GM12878 (cell line): Measurements from ENCODE around the gene CACNA1I. TPM values are rescaled to one million over a fixed set of nuclear protein-coding genes. Genes with fewer than 3 reads are reported as not detected.
A peak's percentile ranks its signal among the peaks of the same experiment; 100 is the strongest.

Experiments
- ATAC-seq: fragments of 200-7000 bp; cut with Tn5 transposase; 3 replicates; pipeline ENCODE4 v1.9.1; 2020; ENCODE audit warnings: mild to moderate bottlenecking, moderate library complexity
- BruUV-seq: library from RNA; stranded (reverse); fragments of 400-500 nt; replicated peaks from 2 replicates; lab custom pipeline; 2021; lab: Mats Ljungman, UMichigan
- CTCF ChIA-PET: fragments of 300-600 bp; sonication (Branson Sonifier 250); formaldehyde crosslinking; extraction: SDS; loops from one replicate; lab custom pipeline; 2021; ENCODE audit warnings: inconsistent platforms; lab: Yijun Ruan, JAX
- POLR2A ChIA-PET: fragments of 350-600 bp; formaldehyde crosslinking; extraction: SDS; loops from one replicate; lab custom pipeline; 2021; ENCODE audit warnings: inconsistent platforms; lab: Charles Lee
- RAD21 ChIA-PET: fragments of 300-600 bp; sonication (Branson Sonifier 250); formaldehyde crosslinking; loops from one replicate; lab custom pipeline; 2023; ENCODE audit warnings: antibody characterized with exemption; ENCODE audit not compliant: unreplicated experiment; lab: Charles Lee
- SMC1A ChIA-PET: fragments of 300-600 bp; sonication (Branson Sonifier 250); formaldehyde crosslinking; loops from one replicate; lab custom pipeline; 2023; ENCODE audit not compliant: unreplicated experiment, uncharacterized antibody; lab: Charles Lee
- DNase-seq: peaks from one replicate; pipeline ENCODE4 v3.0.0-alpha.2; 2011; ENCODE audit warnings: low read depth, low spot score
- FAIRE-seq: peaks from 3 replicates; lab custom pipeline; 2011; peaks lifted over from hg19 to GRCh38; lab: Jason Lieb, UNC
- H2AFZ ChIP-seq: 2 replicates; pipeline ENCODE4 v1.6.0; 2011; ENCODE audit warnings: low read depth, low read length, control low read depth; ENCODE audit not compliant: control insufficient read depth
- H3K27ac ChIP-seq: 2 replicates; pipeline ENCODE4 v1.5.1; 2011; ENCODE audit warnings: control low read depth; ENCODE audit not compliant: control insufficient read depth, insufficient read depth
- H3K27me3 ChIP-seq, 2 experiments: replicated peaks in 1 of 2; 2 replicates each; pipeline versions ENCODE4 v1.6.0 to v1.6.1; 2011; ENCODE audit warnings: low read length in 1 of 2; ENCODE audit not compliant: control insufficient read depth in 2 of 2, insufficient read depth in 2 of 2
- H3K36me3 ChIP-seq, 2 experiments: 2 replicates each; pipeline ENCODE4 v1.5.1; 2011; ENCODE audit warnings: low read length in 1 of 2; ENCODE audit not compliant: control insufficient read depth in 2 of 2, insufficient read depth in 2 of 2
- H3K4me1 ChIP-seq: 2 replicates; pipeline ENCODE4 v1.6.1; 2011; ENCODE audit warnings: mild to moderate bottlenecking, low read length, moderate library complexity, mixed read lengths; ENCODE audit not compliant: control insufficient read depth, insufficient read depth
- H3K4me2 ChIP-seq: 2 replicates; pipeline ENCODE4 v1.6.0; 2011; ENCODE audit warnings: control low read depth; ENCODE audit not compliant: control insufficient read depth, insufficient read depth
- H3K4me3 ChIP-seq: fragments of 200-600 bp; sonication (generic); 2 replicates; pipeline ENCODE4 v1.5.1; 2016
- H3K79me2 ChIP-seq: 2 replicates; pipeline ENCODE4 v1.6.0; 2011; ENCODE audit warnings: low read length; ENCODE audit not compliant: control insufficient read depth, insufficient read depth
- H3K9ac ChIP-seq: 2 replicates; pipeline ENCODE4 v1.8.0; 2011; ENCODE audit warnings: low read length, control low read depth, mixed read lengths; ENCODE audit not compliant: control insufficient read depth, insufficient read depth
- H3K9me3 ChIP-seq: replicated peaks from 3 replicates; pipeline ENCODE4 v1.5.1; 2011; ENCODE audit warnings: mild to moderate bottlenecking, low read length; ENCODE audit not compliant: control insufficient read depth, insufficient read depth
- H4K20me1 ChIP-seq: 2 replicates; pipeline ENCODE4 v1.6.0; 2011; ENCODE audit not compliant: control insufficient read depth, insufficient read depth
- CHD4 ChIP-seq: fragments of 200-600 bp; sonication (generic); IDR thresholded peaks from 2 replicates; pipeline ENCODE4 v1.6.1; 2016; ENCODE audit warnings: mild to moderate bottlenecking
- DPF2 ChIP-seq: fragments of 450-650 bp; IDR thresholded peaks from 2 replicates; pipeline ENCODE4 v1.6.1; 2017; ENCODE audit warnings: mild to moderate bottlenecking
- ETV6 ChIP-seq, 2 experiments: fragments of 450-650 bp in 1 of 2; IDR thresholded peaks in 1 of 2; conservative IDR thresholded peaks in 1 of 2; 2 replicates each; pipeline ENCODE4 v1.6.1; 2014; ENCODE audit warnings: antibody characterized with exemption in 1 of 2, borderline replicate concordance in 1 of 2, low read depth in 1 of 2, mild to moderate bottlenecking in 1 of 2, moderate library complexity in 1 of 2
- IKZF1 ChIP-seq: fragments of 450-650 bp; conservative IDR thresholded peaks from 2 replicates; pipeline ENCODE4 v1.6.1; 2017; ENCODE audit warnings: antibody characterized with exemption, mild to moderate bottlenecking
- MTA3 ChIP-seq: IDR thresholded peaks from 2 replicates; pipeline ENCODE4 v1.6.1; 2012; ENCODE audit warnings: low read length, inconsistent platforms, borderline replicate concordance
- NR2F1 ChIP-seq: fragments of 450-650 bp; conservative IDR thresholded peaks from 2 replicates; pipeline ENCODE4 v1.6.1; 2017; ENCODE audit warnings: mild to moderate bottlenecking
- SUZ12 ChIP-seq: fragments of 200-600 bp; sonication (generic); IDR thresholded peaks from one replicate; pipeline ENCODE4 v1.6.1; 2018; ENCODE audit warnings: antibody characterized with exemption, mild to moderate bottlenecking; ENCODE audit not compliant: unreplicated experiment
- ZBTB33 ChIP-seq: fragments of 450-650 bp; IDR thresholded peaks from 2 replicates; pipeline ENCODE4 v1.6.1; 2017; ENCODE audit warnings: mild to moderate bottlenecking
- ZNF24 ChIP-seq: fragments of 450-650 bp; IDR thresholded peaks from 2 replicates; pipeline ENCODE4 v1.6.1; 2017; ENCODE audit warnings: antibody characterized with exemption, mild to moderate bottlenecking
- WGBS: methylation state at CpG from one replicate; pipeline ENCODE4 v1.1.6; 2016; ENCODE audit warnings: low lambda C conversion rate; ENCODE audit not compliant: insufficient replicate concordance, insufficient coverage; ENCODE audit errors: missing lambda C conversion rate; 5-methylcytosine and 5-hydroxymethylcytosine counted together
- in situ Hi-C: fragments of 300-500 bp; cut with MboI; formaldehyde crosslinking; loops from 9 replicates; pipeline ENCODE4 v1.14.3; 2018; ENCODE audit warnings: mixed read lengths
- intact Hi-C: fragments of 100-400 bp; cut with micrococcal nuclease; formaldehyde crosslinking; loops from one replicate; pipeline ENCODE4 v1.14.2; 2022; ENCODE audit not compliant: unreplicated experiment
- polyA plus RNA-seq, 11 experiments: library from polyadenylated mRNA; depleted of rRNA in 4 of 11; unstranded in 6 of 11; stranded (reverse) in 5 of 11; fragments of >200 nt; fragmentation: Nextera tagmentation in 4 of 11; fragmentation: Illumina TruSeq in 1 of 11; extraction: Ambion mirVana in 4 of 11; extraction: Trizol in 1 of 11; gene quantifications; 1 replicate in 1 of 11; 2 replicates in 10 of 11; pipeline versions ENCODE4 v1.2.1 to v1.2.3, GENCODE V29; 2011 to 2016; ENCODE audit warnings: inconsistent platforms in 2 of 11, missing spikeins in 2 of 11, low read depth in 1 of 11
- total RNA-seq, 4 experiments: library from RNA; depleted of rRNA in 3 of 4; stranded (reverse); fragments of >200 nt in 3 of 4; fragmentation: Illumina TruSeq in 1 of 4; extraction: Trizol in 1 of 4; gene quantifications; 2 replicates each; pipeline versions ENCODE4 v1.2.1 to v1.2.3, GENCODE V29; 2013 to 2021
- TF ChIP-seq, protein P1 (sequence below): IDR thresholded peaks from 2 replicates; pipeline ENCODE4 v1.6.1; 2011; ENCODE audit warnings: low read depth, mild to moderate bottlenecking, low read length, moderate library complexity, borderline replicate concordance; ENCODE audit errors: extremely low read depth

CACNA1I gene
- total and polyA plus RNA-seq, 10 of the 15 experiments (the other 5 are each of a cell fraction or from before 2014, with no cell fraction given), result 0.01 to 0.03 TPM; not detected in 8

- BruUV-seq, result no TSS peak
- Histone ChIP-seq H3K36me3 (no peaks in the 10 kb centered on the region), H3K79me2 (no peaks in the 10 kb centered on the region), H3K4me3 (no peak overlapping the region), H3K9ac (no peak overlapping the region), H3K27ac (no peak overlapping the region), H3K4me1 (no peaks in the 10 kb centered on the region), H3K27me3 (peaks cover 2 to 6% of the 10 kb centered on the region in 2 experiments; a peak in 2 of 4 replicates), H3K4me2 (no peak overlapping the region)
- no peak for DNase-seq
- ChIA-PET POLR2A (no interaction called here), RAD21 (no interaction called here), SMC1A (interaction anchor here (0.7 kb wide), 1 partner anchor 11 kb away, joined by 3 read pairs; no protein-coding TSS in a partner anchor)
- intact Hi-C loops, result no loop called here
- FAIRE-seq, result no peak
- TF ChIP-seq ZNF24 (0 out of 2 replicates have a peak, but pooled peaks have one; percentile 34), ETV6 (conservative IDR thresholded peaks at IDR 0.05 in 1 of 2, IDR thresholded peaks at IDR 0.05 in 1 of 2; ENCODE audit: borderline replicate concordance in 1 of 2, low read depth in 1 of 2) (no peak)
- TF ChIP-seq, all 136 proteins: peak for 1
- no peak for ATAC-seq
- Histone ChIP-seq H2AFZ (no peak overlapping the region), H3K9me3 (no peaks in the 10 kb centered on the region), H4K20me1 (no peaks in the 10 kb centered on the region)
- in situ Hi-C loops, result no loop called here
- 62% methylated on average over 18 of the region's 18 CpGs for WGBS
- CTCF ChIA-PET, result interaction anchor here (1.3 kb wide), 1 partner anchor 312 kb away, joined by 3 read pairs; no protein-coding TSS in a partner anchor
Observed at GRCh38 chr22:39712751-39713525, 142.4 kb downstream of the CACNA1I start.

DNA sequence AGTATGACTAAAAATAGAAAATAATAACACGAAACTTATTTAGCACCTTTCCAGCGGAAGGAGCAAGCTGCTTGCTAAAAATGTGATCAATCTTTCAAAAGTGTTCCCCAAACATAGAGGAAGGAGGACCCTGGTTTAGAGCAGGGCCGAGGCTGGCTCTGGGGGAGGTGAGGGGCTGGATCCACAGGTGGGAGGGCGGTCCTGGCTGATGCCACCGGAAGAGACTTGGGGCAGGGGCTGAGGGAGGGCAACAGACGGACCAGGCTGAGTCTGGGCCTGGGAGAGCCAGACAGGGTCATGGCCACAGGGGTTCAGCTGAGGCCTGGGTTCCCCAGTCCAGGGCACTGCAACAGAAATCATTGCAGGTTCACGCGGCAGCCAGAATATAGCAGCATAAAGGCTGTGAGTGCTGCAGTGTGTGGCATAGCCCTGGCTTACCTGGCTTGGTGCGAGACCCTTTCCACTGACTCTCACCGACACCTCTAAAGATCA, 143.3 kb downstream of the CACNA1I start:
- FAIRE-seq, result no peak
- H3K36me3 ChIP-seq, result no peaks in the 10 kb centered on the region
- no peaks in the 10 kb centered on the region for H3K9me3 ChIP-seq
- no peaks in the 10 kb centered on the region for H3K79me2 ChIP-seq
- H2AFZ ChIP-seq, result no peak overlapping the region
- CTCF ChIA-PET, result no interaction called here
- no peak for DNase-seq
- SMC1A ChIA-PET, result no interaction called here
- POLR2A ChIA-PET, result no interaction called here
- WGBS, result 50% methylated on average over 10 of the region's 10 CpGs
- no peaks in the 10 kb centered on the region for H3K4me1 ChIP-seq
- no peak overlapping the region for H3K4me2 ChIP-seq
- H3K4me3 ChIP-seq, result no peak overlapping the region
- RAD21 ChIA-PET, result no interaction called here
- H3K27ac ChIP-seq, result no peak overlapping the region
- peaks cover 2 to 6% of the 10 kb centered on the region in 2 experiments; a peak in 1 of 4 replicates for H3K27me3 ChIP-seq
- no TSS peak for BruUV-seq
- H3K9ac ChIP-seq, result no peak overlapping the region
- intact Hi-C loops, result no loop called here
- no peaks in the 10 kb centered on the region for H4K20me1 ChIP-seq
- no peak; the same call in 2 of the 3 replicates for ATAC-seq
- in situ Hi-C loops, result no loop called here
- TF ChIP-seq MTA3 (no peak), SUZ12 (no peak), IKZF1 (no peak), DPF2 (no peak), ETV6 (conservative IDR thresholded peaks at IDR 0.05 in 1 of 2, IDR thresholded peaks at IDR 0.05 in 1 of 2; ENCODE audit: borderline replicate concordance in 1 of 2, low read depth in 1 of 2) (no peak), CHD4 (no peak), NR2F1 (no peak), ZBTB33 (no peak)
- TF ChIP-seq, protein P1, sequence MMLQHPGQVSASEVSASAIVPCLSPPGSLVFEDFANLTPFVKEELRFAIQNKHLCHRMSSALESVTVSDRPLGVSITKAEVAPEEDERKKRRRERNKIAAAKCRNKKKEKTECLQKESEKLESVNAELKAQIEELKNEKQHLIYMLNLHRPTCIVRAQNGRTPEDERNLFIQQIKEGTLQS, result no peak
